Measurements from ENCODE around the gene ACOT2. TPM values are rescaled to one million over a fixed set of nuclear protein-coding genes. Genes with fewer than 3 reads are reported as not detected.
A peak's percentile ranks its signal among the peaks of the same experiment; 100 is the strongest.
"Not testable (repeated sequence)": the region's sequence is repeated elsewhere in the genome, so short reads cannot be mapped to it uniquely, and the experiment has no call there.

The ACOT2 gene
- 21.4 TPM for polyA plus RNA-seq (2012; ENCODE audit: low read depth, missing spikeins)

- DNase-seq (ENCODE audit: insufficient read length, low spot score) (peak; percentile 68), FAIRE-seq (peak; percentile 97)
- TF ChIP-seq TAF1 (IDR thresholded peaks at IDR 0.05; ENCODE audit: low read depth, low read length) (peak; percentile 85), POLR2AphosphoS5 (IDR thresholded peaks at IDR 0.05; ENCODE audit: low read depth, low read length) (peak; percentile 53; the same call in 1 of the 2 replicates), SPI1 (IDR thresholded peaks at IDR 0.05; ENCODE audit: low read depth, low read length) (0 out of 2 replicates have a peak, but pooled peaks have one; percentile 39)
Measured at GRCh38 chr14:73569185-73569958, at the start of gene ACOT2. TSS of gene ACOT2 (plus strand) at chr14:73569213. CDS start at chr14:73569241, 28 bp downstream.

- no peak for DNase-seq (ENCODE audit: insufficient read length, low spot score)
- no peak for FAIRE-seq
- no peak for TF ChIP-seq TAF1 (IDR thresholded peaks at IDR 0.05; ENCODE audit: low read depth, low read length)
- TF ChIP-seq POLR2A (IDR thresholded peaks at IDR 0.05; ENCODE audit: low read depth, low read length), result no peak
- TF ChIP-seq POU2F2 (IDR thresholded peaks at IDR 0.05; ENCODE audit: low read depth, low read length), result no peak
- TF ChIP-seq PAX5 (IDR thresholded peaks at IDR 0.05; ENCODE audit: insufficient read depth, low read length, severe bottlenecking), result no peak
- TF ChIP-seq POLR2AphosphoS5 (IDR thresholded peaks at IDR 0.05; ENCODE audit: low read depth, low read length), result no peak
- TF ChIP-seq SPI1 (IDR thresholded peaks at IDR 0.05; ENCODE audit: low read depth, low read length), result no peak
Measured at GRCh38 chr14:73521229-73521628, 47.8 kb upstream of the ACOT2 start.

GRCh38 chr14:73524493-73524892, 44.5 kb upstream of the ACOT2 start:
- no peak for DNase-seq (ENCODE audit: insufficient read length, low spot score)
- TF ChIP-seq POLR2A (IDR thresholded peaks at IDR 0.05; ENCODE audit: low read depth, low read length), result no peak
- no peak for TF ChIP-seq TAF1 (IDR thresholded peaks at IDR 0.05; ENCODE audit: low read depth, low read length)
- no peak for TF ChIP-seq POU2F2 (IDR thresholded peaks at IDR 0.05; ENCODE audit: low read depth, low read length)
- no peak for TF ChIP-seq POLR2AphosphoS5 (IDR thresholded peaks at IDR 0.05; ENCODE audit: low read depth, low read length)
- TF ChIP-seq SPI1 (IDR thresholded peaks at IDR 0.05; ENCODE audit: low read depth, low read length), result no peak
- no peak for TF ChIP-seq PAX5 (IDR thresholded peaks at IDR 0.05; ENCODE audit: insufficient read depth, low read length, severe bottlenecking)
- FAIRE-seq, result no peak

- TF ChIP-seq TAF1 (IDR thresholded peaks at IDR 0.05; ENCODE audit: low read depth, low read length) (no peak), PAX5 (IDR thresholded peaks at IDR 0.05; ENCODE audit: insufficient read depth, low read length, severe bottlenecking) (no peak), POLR2A (IDR thresholded peaks at IDR 0.05; ENCODE audit: low read depth, low read length) (no peak), POU2F2 (IDR thresholded peaks at IDR 0.05; ENCODE audit: low read depth, low read length) (no peak), SPI1 (IDR thresholded peaks at IDR 0.05; ENCODE audit: low read depth, low read length) (no peak), POLR2AphosphoS5 (IDR thresholded peaks at IDR 0.05; ENCODE audit: low read depth, low read length) (no peak)
- DNase-seq (ENCODE audit: insufficient read length, low spot score) (no peak), FAIRE-seq (no peak)
Measured at GRCh38 chr14:73526036-73526984, 42.7 kb upstream of the ACOT2 start.

- FAIRE-seq; DNase-seq (ENCODE audit: insufficient read length, low spot score): not testable (repeated sequence)
Measured at GRCh38 chr14:73529356-73529755, 39.7 kb upstream of the ACOT2 start.

- DNase-seq (ENCODE audit: insufficient read length, low spot score), result not testable (repeated sequence)
- FAIRE-seq, result peak; percentile 80
Measured at GRCh38 chr14:73531971-73532370, 37.0 kb upstream of the ACOT2 start.

GRCh38 chr14:73537244-73538045, 31.6 kb upstream of the ACOT2 start:
- DNase-seq (ENCODE audit: insufficient read length, low spot score), result not testable (repeated sequence)
- FAIRE-seq, result peak; percentile 100

- FAIRE-seq (peak; percentile 100), DNase-seq (ENCODE audit: insufficient read length, low spot score) (peak; percentile 59)
Measured at GRCh38 chr14:73539017-73539416, 30.0 kb upstream of the ACOT2 start.

GRCh38 chr14:73542961-73543360, 26.1 kb upstream of the ACOT2 start:
- not testable (repeated sequence) for DNase-seq (ENCODE audit: insufficient read length, low spot score); FAIRE-seq

GRCh38 chr14:73545353-73545752, 23.7 kb upstream of the ACOT2 start:
- FAIRE-seq, result peak; percentile 89
- DNase-seq (ENCODE audit: insufficient read length, low spot score), result not testable (repeated sequence)

- FAIRE-seq; DNase-seq (ENCODE audit: insufficient read length, low spot score): not testable (repeated sequence)
Measured at GRCh38 chr14:73549097-73549496, 19.9 kb upstream of the ACOT2 start.

- peak; percentile 99 for FAIRE-seq
- not testable (repeated sequence) for DNase-seq (ENCODE audit: insufficient read length, low spot score)
Measured at GRCh38 chr14:73549889-73550524, 19.0 kb upstream of the ACOT2 start.
